Panc1 (cell line): Measurements from ENCODE around the gene IFI44. TPM values are rescaled to one million over a fixed set of nuclear protein-coding genes. Genes with fewer than 3 reads are reported as not detected.

Experiments used
- ATAC-seq: fragments of 200-7000 bp; cut with Tn5 transposase; 2 replicates; pipeline ENCODE4 v1.9.1; 2020; ENCODE audit warnings: mild to moderate bottlenecking, moderate library complexity
- BruUV-seq: library from RNA; stranded (reverse); fragments of 400-500 nt; replicated peaks from 2 replicates; lab custom pipeline; 2021; lab: Mats Ljungman, UMichigan
- CTCF ChIA-PET: fragments of 300-600 bp; sonication (Branson Sonifier 250); formaldehyde crosslinking; loops from one replicate; lab custom pipeline; 2022; ENCODE audit warnings: antibody characterized with exemption; lab: Charles Lee
- POLR2A ChIA-PET: fragments of 300-600 bp; sonication (Branson Sonifier 250); formaldehyde crosslinking; loops from one replicate; lab custom pipeline; 2022; ENCODE audit warnings: antibody characterized with exemption; lab: Charles Lee
- DNase-seq: peaks from one replicate; pipeline ENCODE4 v3.0.0-alpha.2; 2010; ENCODE audit warnings: low read depth, low spot score
- H3K27ac ChIP-seq: 2 replicates; pipeline ENCODE4 v1.5.1; 2011; ENCODE audit warnings: mild to moderate bottlenecking, low read length, inconsistent platforms
- H3K27me3 ChIP-seq: fragments of 200-500 bp; sonication (Bioruptor generic); 2 replicates; pipeline ENCODE4 v1.6.0; 2014; ENCODE audit warnings: low read length, inconsistent platforms; ENCODE audit not compliant: control insufficient read depth, insufficient read depth
- H3K36me3 ChIP-seq: fragments of 200-500 bp; sonication (Bioruptor generic); 2 replicates; pipeline ENCODE4 v1.5.1; 2014; ENCODE audit warnings: inconsistent platforms, mild to moderate bottlenecking, low read length, moderate library complexity; ENCODE audit not compliant: control insufficient read depth, insufficient read depth
- H3K4me1 ChIP-seq: 2 replicates; pipeline ENCODE4 v1.5.1; 2011; ENCODE audit warnings: inconsistent platforms, mild to moderate bottlenecking, low read length, moderate library complexity; ENCODE audit not compliant: control insufficient read depth, insufficient read depth
- H3K4me3 ChIP-seq, 2 experiments: 2 replicates each; pipeline ENCODE4 v1.5.1; 2011 to 2012; ENCODE audit warnings: low read depth in 2 of 2, low read length in 2 of 2, mild to moderate bottlenecking in 2 of 2, inconsistent platforms in 1 of 2, moderate library complexity in 1 of 2
- H3K9me3 ChIP-seq: fragments of 200-500 bp; sonication (Bioruptor generic); 2 replicates; pipeline ENCODE4 v1.5.1; 2014; ENCODE audit warnings: low read depth, mild to moderate bottlenecking, inconsistent platforms, low read length, moderate library complexity; ENCODE audit not compliant: control insufficient read depth, insufficient read depth
- CTCF ChIP-seq: fragments of 450-650 bp; IDR thresholded peaks from 2 replicates; pipeline ENCODE4 v1.5.1; 2017; ENCODE audit warnings: mild to moderate bottlenecking
- POLR2AphosphoS5 ChIP-seq: IDR thresholded peaks from 2 replicates; pipeline ENCODE4 v1.6.1; 2012; ENCODE audit warnings: mild to moderate bottlenecking, low read depth, low read length, moderate library complexity
- REST ChIP-seq, 2 experiments: IDR thresholded peaks; 2 replicates each; pipeline ENCODE4 v1.6.1; 2011 to 2012; ENCODE audit warnings: low read depth in 2 of 2, control low read depth in 1 of 2, low read length in 1 of 2, mild to moderate bottlenecking in 1 of 2, moderate library complexity in 1 of 2; ENCODE audit not compliant: insufficient read depth in 1 of 2
- SIN3A ChIP-seq: IDR thresholded peaks from 2 replicates; pipeline ENCODE4 v1.6.1; 2012; ENCODE audit warnings: low read depth, mild to moderate bottlenecking, low read length, moderate library complexity, borderline replicate concordance; ENCODE audit not compliant: insufficient read depth
- TCF7L2 ChIP-seq: IDR thresholded peaks from 2 replicates; pipeline ENCODE4 v1.6.1; 2011; ENCODE audit warnings: mild to moderate bottlenecking, low read depth, low read length, inconsistent platforms
- in situ Hi-C: cut with HindIII; loops from 2 replicates; pipeline ENCODE4 v1.10.0; 2016; ENCODE audit warnings: low sequenced_read_pairs, low pct_unique_long_range_greater_than_20kb
- intact Hi-C: fragments of 100-400 bp; cut with micrococcal nuclease; formaldehyde crosslinking; loops from one replicate; pipeline ENCODE4 v1.10.0; 2022; ENCODE audit not compliant: unreplicated experiment
- total RNA-seq: library from RNA; stranded (reverse); gene quantifications from one replicate; pipeline ENCODE4 v1.2.1, GENCODE V29; 2021; ENCODE audit not compliant: unreplicated experiment

The IFI44 gene
- total RNA-seq, 1 experiment from 2014 or later: 2.0 TPM

GRCh38 chr1:78645723-78646122 is 3.9 kb upstream of the IFI44 start:
- in situ Hi-C loops: no loop called here

GRCh38 chr1:78647238-78647637 is 2.4 kb upstream of the IFI44 start:
- ATAC-seq: no peak
- no peaks in the 10 kb centered on the region for H3K36me3 ChIP-seq
- BruUV-seq: no TSS peak
- intact Hi-C loops: no loop called here
- no peak overlapping the region for H3K4me3 ChIP-seq
- TF ChIP-seq SIN3A: no peak
- no peak for TF ChIP-seq CTCF
- TF ChIP-seq TCF7L2: no peak
- TF ChIP-seq REST (IDR thresholded peaks at IDR 0.05; ENCODE audit: insufficient read depth in 1 of 2, low read depth in 2 of 2, low read length in 1 of 2): no peak
- TF ChIP-seq POLR2AphosphoS5: no peak
- no peaks in the 10 kb centered on the region for H3K9me3 ChIP-seq
- in situ Hi-C loops: no loop called here
- no peak overlapping the region for H3K27ac ChIP-seq
- ChIA-PET CTCF (no interaction called here), POLR2A (no interaction called here)
- H3K27me3 ChIP-seq: no peaks in the 10 kb centered on the region
- no peak for DNase-seq
- H3K4me1 ChIP-seq: no peaks in the 10 kb centered on the region

More at GRCh38 chr1:78645723-78646122, 3.9 kb upstream of the IFI44 start:
- H3K4me1 ChIP-seq: no peaks in the 10 kb centered on the region
- ChIA-PET POLR2A (no interaction called here), CTCF (no interaction called here)
- H3K27me3 ChIP-seq: no peaks in the 10 kb centered on the region
- no peak overlapping the region for H3K4me3 ChIP-seq
- BruUV-seq: no TSS peak
- intact Hi-C loops: no loop called here
- H3K9me3 ChIP-seq: no peaks in the 10 kb centered on the region
- DNase-seq (no peak), ATAC-seq (no peak)
- H3K27ac ChIP-seq: no peak overlapping the region
- TF ChIP-seq POLR2AphosphoS5 (no peak), SIN3A (no peak), REST (IDR thresholded peaks at IDR 0.05; ENCODE audit: insufficient read depth in 1 of 2, low read depth in 2 of 2, low read length in 1 of 2) (no peak), TCF7L2 (no peak), CTCF (no peak)
- H3K36me3 ChIP-seq: no peaks in the 10 kb centered on the region
